T-helper 1 cell treated with Interleukin-12 subunit alpha and Interleukin-12 subunit beta and Interleukin-4 antibody, amounts not matched to agents 30 μg/mL and 1 μg/mL, for 36 hours (primary cell): ENCODE measurements around the gene HIKESHI.
A peak's percentile ranks its signal among the peaks of the same experiment; 100 is the strongest.

Source experiments
- H3K27ac Mint-ChIP-seq: one replicate; pipeline ENCODE4 v1.8.0; 2021; ENCODE audit warnings: mild to moderate bottlenecking, mixed read lengths
- H3K27me3 Mint-ChIP-seq: one replicate; pipeline ENCODE4 v1.8.0; 2021; ENCODE audit warnings: low read depth, mixed read lengths
- H3K36me3 Mint-ChIP-seq: one replicate; pipeline ENCODE4 v1.8.0; 2021; ENCODE audit warnings: low read depth, mixed read lengths
- H3K4me1 Mint-ChIP-seq: one replicate; pipeline ENCODE4 v1.8.0; 2021; ENCODE audit warnings: low read depth, mixed read lengths
- H3K4me3 Mint-ChIP-seq: one replicate; pipeline ENCODE4 v1.8.0; 2021; ENCODE audit warnings: mild to moderate bottlenecking, moderate library complexity, mixed read lengths
- H3K9me3 Mint-ChIP-seq: one replicate; pipeline ENCODE4 v1.8.0; 2021; ENCODE audit warnings: mixed read lengths

HIKESHI gene, protein sequence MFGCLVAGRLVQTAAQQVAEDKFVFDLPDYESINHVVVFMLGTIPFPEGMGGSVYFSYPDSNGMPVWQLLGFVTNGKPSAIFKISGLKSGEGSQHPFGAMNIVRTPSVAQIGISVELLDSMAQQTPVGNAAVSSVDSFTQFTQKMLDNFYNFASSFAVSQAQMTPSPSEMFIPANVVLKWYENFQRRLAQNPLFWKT

GRCh38 chr11:86302092-86302793 is at the start of gene HIKESHI:
Gene HIKESHI, plus strand, starts transcription at chr11:86302240. Its CDS starts 209 bp downstream, at chr11:86302449.
- Mint-ChIP-seq H3K9me3 (peaks cover 4% of the 10 kb centered on the region), H3K36me3 (peaks cover 11% of the 10 kb centered on the region), H3K4me1 (peaks cover 30% of the 10 kb centered on the region), H3K27me3 (peaks cover 9% of the 10 kb centered on the region), H3K4me3 (peak within 1 kb of the TSS; percentile 100), H3K27ac (peak within 1 kb of the TSS; percentile 97)

GRCh38 chr11:86255896-86256295 is 46.1 kb upstream of the HIKESHI start:
- Mint-ChIP-seq H3K4me3 (no peak overlapping the region), H3K36me3 (peaks cover 37% of the 10 kb centered on the region), H3K27ac (no peak overlapping the region), H3K9me3 (no peaks in the 10 kb centered on the region), H3K4me1 (peaks cover 22% of the 10 kb centered on the region), H3K27me3 (no peaks in the 10 kb centered on the region)

DNA sequence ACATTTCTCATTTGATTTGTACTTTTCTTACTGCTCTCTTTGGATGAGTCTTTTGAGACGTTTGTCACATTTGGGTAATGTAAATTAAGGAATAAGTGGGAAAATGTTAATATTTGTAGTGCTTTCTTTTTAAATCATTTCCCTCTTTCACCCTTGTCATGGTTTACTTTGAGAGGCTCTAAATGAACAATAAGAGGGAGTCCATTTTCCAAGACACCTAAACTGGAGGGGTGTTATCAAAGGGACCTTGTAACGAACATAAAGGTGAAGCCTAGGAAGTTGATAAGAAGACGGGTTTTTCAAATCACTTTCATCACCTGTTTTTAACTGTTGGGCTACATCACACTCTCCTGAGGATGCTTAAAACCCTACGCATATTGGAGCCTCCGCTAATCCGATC is 45.4 kb upstream of the HIKESHI start:
- Mint-ChIP-seq H3K27ac (peak overlapping the region; percentile 67), H3K36me3 (peaks cover 37% of the 10 kb centered on the region), H3K4me1 (peaks cover 17% of the 10 kb centered on the region), H3K4me3 (no peak overlapping the region), H3K9me3 (no peaks in the 10 kb centered on the region), H3K27me3 (no peaks in the 10 kb centered on the region)

DNA sequence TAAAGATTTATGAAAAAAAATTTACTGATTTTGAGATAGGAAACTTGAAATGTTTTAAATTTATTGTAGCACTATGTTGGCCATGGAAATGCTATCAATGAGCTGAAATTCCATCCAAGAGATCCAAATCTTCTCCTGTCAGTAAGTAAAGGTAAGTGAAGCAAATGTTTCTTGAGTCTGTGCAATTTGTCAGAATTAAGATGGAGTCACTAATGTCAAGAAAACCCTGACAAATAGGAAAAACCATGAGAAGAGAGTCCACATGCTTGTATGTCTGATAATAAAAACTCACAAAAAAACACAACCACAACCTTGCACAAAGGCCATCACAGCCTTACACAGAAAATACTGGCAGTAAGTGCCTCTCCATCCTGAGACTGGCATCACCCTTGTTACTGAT is 44.6 kb upstream of the HIKESHI start:
- Mint-ChIP-seq H3K27me3 (no peaks in the 10 kb centered on the region), H3K4me3 (no peak overlapping the region), H3K36me3 (peaks cover 34% of the 10 kb centered on the region), H3K27ac (no peak overlapping the region), H3K4me1 (peaks cover 11% of the 10 kb centered on the region), H3K9me3 (no peaks in the 10 kb centered on the region)

GRCh38 chr11:86259730-86260129 is 42.3 kb upstream of the HIKESHI start:
- Mint-ChIP-seq H3K4me1 (peaks cover 9% of the 10 kb centered on the region), H3K9me3 (no peaks in the 10 kb centered on the region), H3K36me3 (peaks cover 47% of the 10 kb centered on the region), H3K4me3 (no peak overlapping the region), H3K27me3 (no peaks in the 10 kb centered on the region), H3K27ac (no peak overlapping the region)

- Mint-ChIP-seq H3K27me3 (no peaks in the 10 kb centered on the region), H3K36me3 (peaks cover 51% of the 10 kb centered on the region), H3K9me3 (no peaks in the 10 kb centered on the region), H3K27ac (no peak overlapping the region), H3K4me1 (peaks cover 7% of the 10 kb centered on the region), H3K4me3 (no peak overlapping the region)
Observed at GRCh38 chr11:86261328-86261727, 40.7 kb upstream of the HIKESHI start.

GRCh38 chr11:86262387-86262786 is 39.7 kb upstream of the HIKESHI start:
- Mint-ChIP-seq H3K9me3 (no peaks in the 10 kb centered on the region), H3K27me3 (no peaks in the 10 kb centered on the region), H3K27ac (no peak overlapping the region), H3K4me3 (no peak overlapping the region), H3K4me1 (peaks cover 5% of the 10 kb centered on the region), H3K36me3 (peaks cover 44% of the 10 kb centered on the region)

- Mint-ChIP-seq H3K9me3 (no peaks in the 10 kb centered on the region), H3K36me3 (peaks cover 50% of the 10 kb centered on the region)
Observed at GRCh38 chr11:86264649-86265048, 37.4 kb upstream of the HIKESHI start.

GRCh38 chr11:86265194-86265593 is 36.8 kb upstream of the HIKESHI start:
- no peak overlapping the region for H3K27ac Mint-ChIP-seq
- peaks cover 3% of the 10 kb centered on the region for H3K9me3 Mint-ChIP-seq
- no peaks in the 10 kb centered on the region for H3K27me3 Mint-ChIP-seq
- H3K36me3 Mint-ChIP-seq = peaks cover 50% of the 10 kb centered on the region
- H3K4me3 Mint-ChIP-seq = no peak overlapping the region
- peaks cover 8% of the 10 kb centered on the region for H3K4me1 Mint-ChIP-seq

More at GRCh38 chr11:86264649-86265048, 37.4 kb upstream of the HIKESHI start:
- no peak overlapping the region for H3K4me3 Mint-ChIP-seq
- no peaks in the 10 kb centered on the region for H3K27me3 Mint-ChIP-seq
- no peak overlapping the region for H3K27ac Mint-ChIP-seq
- H3K4me1 Mint-ChIP-seq = peaks cover 5% of the 10 kb centered on the region

GRCh38 chr11:86269645-86270044 is 32.4 kb upstream of the HIKESHI start:
- Mint-ChIP-seq H3K4me1 (peaks cover 27% of the 10 kb centered on the region), H3K27me3 (no peaks in the 10 kb centered on the region), H3K9me3 (peaks cover 3% of the 10 kb centered on the region), H3K36me3 (peaks cover 61% of the 10 kb centered on the region), H3K4me3 (no peak overlapping the region), H3K27ac (no peak overlapping the region)

- H3K27me3 Mint-ChIP-seq = no peaks in the 10 kb centered on the region
- H3K9me3 Mint-ChIP-seq = peaks cover 3% of the 10 kb centered on the region
- H3K4me1 Mint-ChIP-seq = peaks cover 42% of the 10 kb centered on the region
- no peak overlapping the region for H3K27ac Mint-ChIP-seq
- H3K36me3 Mint-ChIP-seq = peaks cover 72% of the 10 kb centered on the region
- no peak overlapping the region for H3K4me3 Mint-ChIP-seq
Observed at GRCh38 chr11:86274503-86274902, 27.5 kb upstream of the HIKESHI start.

- Mint-ChIP-seq H3K9me3 (peaks cover 2% of the 10 kb centered on the region), H3K36me3 (peaks cover 71% of the 10 kb centered on the region), H3K27ac (no peak overlapping the region), H3K27me3 (no peaks in the 10 kb centered on the region), H3K4me1 (peaks cover 42% of the 10 kb centered on the region), H3K4me3 (no peak overlapping the region)
Observed at GRCh38 chr11:86274999-86275398, 27.0 kb upstream of the HIKESHI start.

DNA sequence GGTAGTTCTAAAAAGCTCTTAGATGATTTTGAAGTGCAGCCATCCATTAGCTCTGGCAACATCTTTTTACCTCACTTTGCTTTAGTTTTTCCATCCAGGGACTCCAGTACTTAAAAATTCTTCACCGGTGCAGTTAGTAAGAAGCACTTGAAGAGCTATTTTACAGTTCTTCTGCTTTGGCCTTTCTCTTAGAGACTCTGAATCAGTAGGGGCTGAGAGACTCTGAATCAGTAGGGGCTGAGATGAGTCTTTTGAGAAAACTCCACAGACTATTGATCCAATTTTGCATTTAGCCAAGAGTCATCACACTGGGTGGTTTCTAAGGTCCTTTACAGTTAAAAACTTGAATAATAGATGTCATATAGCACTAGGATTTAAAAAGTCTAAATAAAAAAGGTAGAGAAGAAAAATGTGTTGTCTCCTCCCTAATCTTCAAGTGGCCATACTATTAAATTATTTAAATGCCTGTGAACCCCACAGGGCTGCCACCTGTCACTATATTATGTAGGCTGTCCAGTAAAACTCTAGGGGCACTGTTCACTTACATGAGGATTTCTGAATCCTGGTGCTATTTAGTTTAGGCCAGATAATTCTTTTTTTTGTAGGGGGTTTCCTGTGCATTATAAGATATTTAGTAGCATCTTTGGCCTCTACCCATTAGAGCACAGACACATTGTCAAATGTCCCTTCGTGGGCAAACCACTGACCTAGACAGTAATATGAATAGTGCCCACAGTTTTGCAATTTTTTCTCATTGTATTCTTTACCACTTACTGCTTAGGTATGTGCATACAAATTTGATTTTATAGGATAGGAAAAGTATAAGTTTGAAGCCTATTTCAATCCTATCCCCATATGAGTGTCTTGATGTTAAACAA is 26.3 kb upstream of the HIKESHI start:
- Mint-ChIP-seq H3K27ac (no peak overlapping the region), H3K27me3 (no peaks in the 10 kb centered on the region), H3K4me1 (peaks cover 40% of the 10 kb centered on the region), H3K4me3 (no peak overlapping the region), H3K9me3 (no peaks in the 10 kb centered on the region), H3K36me3 (peaks cover 70% of the 10 kb centered on the region)

DNA sequence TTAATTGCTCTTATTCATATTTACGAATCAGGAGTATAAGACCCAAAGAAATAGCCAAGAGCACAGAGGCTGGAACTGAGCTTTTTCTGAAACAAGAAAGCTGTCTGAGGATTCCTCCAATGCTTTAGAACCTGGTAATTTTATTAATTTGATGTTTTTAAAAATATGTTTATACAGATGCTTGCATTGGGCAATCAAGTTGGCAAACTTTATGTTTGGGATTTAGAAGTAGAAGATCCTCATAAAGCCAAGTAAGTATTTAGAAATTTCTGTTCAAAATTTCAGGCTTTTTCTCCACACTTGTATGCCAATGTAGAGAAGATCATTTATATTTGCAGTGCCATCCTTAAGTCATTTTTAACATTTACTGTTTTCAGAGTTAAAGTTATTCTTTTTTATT is 24.3 kb upstream of the HIKESHI start:
- H3K36me3 Mint-ChIP-seq = peaks cover 68% of the 10 kb centered on the region
- H3K4me3 Mint-ChIP-seq = no peak overlapping the region
- no peaks in the 10 kb centered on the region for H3K27me3 Mint-ChIP-seq
- H3K9me3 Mint-ChIP-seq = no peaks in the 10 kb centered on the region
- peaks cover 46% of the 10 kb centered on the region for H3K4me1 Mint-ChIP-seq
- no peak overlapping the region for H3K27ac Mint-ChIP-seq
